ENCODE measurements around the gene NFU1. TPM values are rescaled to one million over a fixed set of nuclear protein-coding genes. Genes with fewer than 3 reads are reported as not detected.

Gene NFU1
- total and polyA plus RNA-seq, 2 of the 8 experiments (the other 6 are each of a cell fraction or from before 2014, with no cell fraction given), result 18.4 to 45.5 TPM

DNA sequence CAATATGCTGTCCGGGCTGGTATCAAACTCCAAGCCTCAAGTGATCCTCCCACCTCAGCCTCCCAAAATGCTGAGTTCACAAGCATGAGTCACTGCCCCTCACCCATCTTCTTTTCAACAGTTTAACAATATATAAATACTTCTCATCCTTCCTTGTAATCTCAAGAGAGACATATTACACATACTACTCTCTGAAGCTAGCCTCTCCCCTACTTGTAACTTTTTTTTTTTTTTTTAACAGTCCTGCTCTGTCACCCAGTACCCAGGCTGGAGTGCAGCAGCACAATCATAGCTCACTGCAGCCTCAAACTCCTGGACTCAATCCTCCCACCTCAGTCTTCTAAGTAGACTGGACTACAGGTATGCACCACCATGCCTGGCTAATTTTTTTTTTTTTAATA is 55.9 kb downstream of the NFU1 start:
- no peaks in the 10 kb centered on the region for H3K9me3 ChIP-seq (ENCODE audit: insufficient read depth in 2 of 2, low read depth in 1 of 2, low read length in 1 of 2)
- peaks cover 4% of the 10 kb centered on the region for H3K79me1 ChIP-seq (ENCODE audit: low read depth, low read length)
- no peak overlapping the region for H3K27ac ChIP-seq (ENCODE audit: low read depth, low read length)
- H3K9ac ChIP-seq (replicated peaks in 1 of 4; ENCODE audit: extremely low read depth in 1 of 4, low read depth in 3 of 4, low read length in 3 of 4), result no peak overlapping the region
- no peak overlapping the region for H4K8ac ChIP-seq (ENCODE audit: extremely low read depth, insufficient read depth, low read length)
- H3K23me2 ChIP-seq (ENCODE audit: low read depth, low read length), result peaks cover 2% of the 10 kb centered on the region; the same call in 1 of the 2 replicates
- no peak overlapping the region for H3K23ac ChIP-seq (ENCODE audit: insufficient read length)
- H3K4me2 ChIP-seq (ENCODE audit: insufficient read depth in 1 of 2, low read depth in 2 of 2, low read length in 2 of 2), result no peak overlapping the region
- H2AFZ ChIP-seq (ENCODE audit: low read length), result no peak overlapping the region
- no peaks in the 10 kb centered on the region; a peak in 1 of 7 replicates for H3K4me1 ChIP-seq (replicated peaks in 1 of 4; ENCODE audit: control insufficient read depth in 3 of 4, insufficient read depth in 4 of 4, low read length in 3 of 4)
- ChIA-PET POLR2A (ENCODE audit: partially characterized antibody) (interaction anchor here (0.6 to 0.7 kb wide), 2 partner anchors 97 to 124 kb away, joined by 3 read pairs; no protein-coding TSS in a partner anchor), CTCF (ENCODE audit: partially characterized antibody) (interaction anchor here (0.6 kb wide), 1 partner anchor 882 kb away, joined by 3 read pairs; no protein-coding TSS in a partner anchor)
- H3K56ac ChIP-seq (replicated peaks; ENCODE audit: insufficient read length, low read depth, low read length), result no peak overlapping the region
- H3K18ac ChIP-seq (ENCODE audit: extremely low read depth, low read length), result no peak overlapping the region
- H3K79me2 ChIP-seq (ENCODE audit: control insufficient read depth in 1 of 2, insufficient read depth in 2 of 2, low read length in 2 of 2), result peaks cover 0 to 84% of the 10 kb centered on the region in 2 experiments; a peak in 3 of 4 replicates
- FAIRE-seq, result no peak
- no peak overlapping the region for H3K4ac ChIP-seq (replicated peaks; ENCODE audit: insufficient read length, low read depth, low read length)
- H3K4me3 ChIP-seq (ENCODE audit: extremely low read depth in 1 of 4, insufficient read depth in 2 of 4, low read depth in 3 of 4, low read length in 4 of 4), result no peak overlapping the region
- H2BK12ac ChIP-seq (ENCODE audit: low read depth, low read length), result no peak overlapping the region
- no peak overlapping the region for H3K14ac ChIP-seq (ENCODE audit: insufficient read length)
- DNase-seq (ENCODE audit: low read depth in 1 of 2, low spot score in 2 of 2), result no peak
- no peak overlapping the region for H4K5ac ChIP-seq (ENCODE audit: insufficient read length, low read depth, low read length)
- no peak overlapping the region for H2AK5ac ChIP-seq (ENCODE audit: low read depth, low read length)
- H2BK20ac ChIP-seq (ENCODE audit: low read length), result no peak overlapping the region
- H4K91ac ChIP-seq (replicated peaks; ENCODE audit: insufficient read length, low read length), result no peak overlapping the region
- no peak overlapping the region for H2BK5ac ChIP-seq (ENCODE audit: low read depth, low read length)
- H3K36me3 ChIP-seq (ENCODE audit: control insufficient read depth in 2 of 4, insufficient read depth in 4 of 4, low read length in 3 of 4), result peaks cover 0 to 4% (median 0%) of the 10 kb centered on the region in 4 experiments; a peak in 1 of 8 replicates
- no peaks in the 10 kb centered on the region for H3K27me3 ChIP-seq (replicated peaks in 1 of 4; ENCODE audit: control insufficient read depth in 3 of 4, extremely low read depth in 1 of 4, insufficient read depth in 3 of 4, low read length in 3 of 4)
- peaks cover 2 to 6% of the 10 kb centered on the region in 2 experiments for H4K20me1 ChIP-seq (replicated peaks in 1 of 2; ENCODE audit: control insufficient read depth in 1 of 2, insufficient read depth in 2 of 2, low read length in 2 of 2)
- 92% methylated on average over 1 of the region's 1 CpG; no CpG with 5 or more reads in 1 of the 2 experiments for WGBS, 2 experiments (ENCODE audit: extremely low coverage in 1 of 2, insufficient coverage in 1 of 2, insufficient read length in 1 of 2, insufficient replicate concordance in 2 of 2, low coverage in 1 of 2, low lambda C conversion rate in 2 of 2, missing lambda C conversion rate in 1 of 2)
- no peak overlapping the region for H2BK15ac ChIP-seq (ENCODE audit: low read length)
- no peak overlapping the region for H2BK120ac ChIP-seq (replicated peaks; ENCODE audit: low read depth, low read length)
- TF ChIP-seq, protein P1, sequence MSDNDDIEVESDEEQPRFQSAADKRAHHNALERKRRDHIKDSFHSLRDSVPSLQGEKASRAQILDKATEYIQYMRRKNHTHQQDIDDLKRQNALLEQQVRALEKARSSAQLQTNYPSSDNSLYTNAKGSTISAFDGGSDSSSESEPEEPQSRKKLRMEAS (IDR thresholded peaks at IDR 0.05), result no peak
- TF ChIP-seq, protein P2, sequence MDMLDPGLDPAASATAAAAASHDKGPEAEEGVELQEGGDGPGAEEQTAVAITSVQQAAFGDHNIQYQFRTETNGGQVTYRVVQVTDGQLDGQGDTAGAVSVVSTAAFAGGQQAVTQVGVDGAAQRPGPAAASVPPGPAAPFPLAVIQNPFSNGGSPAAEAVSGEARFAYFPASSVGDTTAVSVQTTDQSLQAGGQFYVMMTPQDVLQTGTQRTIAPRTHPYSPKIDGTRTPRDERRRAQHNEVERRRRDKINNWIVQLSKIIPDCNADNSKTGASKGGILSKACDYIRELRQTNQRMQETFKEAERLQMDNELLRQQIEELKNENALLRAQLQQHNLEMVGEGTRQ (IDR thresholded peaks at IDR 0.05; ENCODE audit: low read length), result no peak
- TF ChIP-seq POLR2AphosphoS5 (IDR thresholded peaks at IDR 0.05; ENCODE audit: low read depth, low read length), result no peak
- no peak for TF ChIP-seq NANOG (IDR thresholded peaks at IDR 0.05; ENCODE audit: insufficient read depth, low read depth, low read length, poor library complexity, severe bottlenecking)
- TF ChIP-seq, protein P3, sequence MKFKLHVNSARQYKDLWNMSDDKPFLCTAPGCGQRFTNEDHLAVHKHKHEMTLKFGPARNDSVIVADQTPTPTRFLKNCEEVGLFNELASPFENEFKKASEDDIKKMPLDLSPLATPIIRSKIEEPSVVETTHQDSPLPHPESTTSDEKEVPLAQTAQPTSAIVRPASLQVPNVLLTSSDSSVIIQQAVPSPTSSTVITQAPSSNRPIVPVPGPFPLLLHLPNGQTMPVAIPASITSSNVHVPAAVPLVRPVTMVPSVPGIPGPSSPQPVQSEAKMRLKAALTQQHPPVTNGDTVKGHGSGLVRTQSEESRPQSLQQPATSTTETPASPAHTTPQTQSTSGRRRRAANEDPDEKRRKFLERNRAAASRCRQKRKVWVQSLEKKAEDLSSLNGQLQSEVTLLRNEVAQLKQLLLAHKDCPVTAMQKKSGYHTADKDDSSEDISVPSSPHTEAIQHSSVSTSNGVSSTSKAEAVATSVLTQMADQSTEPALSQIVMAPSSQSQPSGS (IDR thresholded peaks at IDR 0.05; ENCODE audit: low read length), result no peak
- no peak for TF ChIP-seq HDAC6 (IDR thresholded peaks at IDR 0.05; ENCODE audit: low read depth, low read length)
- TF ChIP-seq, protein P4, sequence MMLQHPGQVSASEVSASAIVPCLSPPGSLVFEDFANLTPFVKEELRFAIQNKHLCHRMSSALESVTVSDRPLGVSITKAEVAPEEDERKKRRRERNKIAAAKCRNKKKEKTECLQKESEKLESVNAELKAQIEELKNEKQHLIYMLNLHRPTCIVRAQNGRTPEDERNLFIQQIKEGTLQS (IDR thresholded peaks at IDR 0.05; ENCODE audit: insufficient read depth, low read depth, low read length), result no peak
- no peak for TF ChIP-seq CHD1 (IDR thresholded peaks at IDR 0.05; ENCODE audit: low read depth, low read length)
- TF ChIP-seq SAP30 (IDR thresholded peaks at IDR 0.05; ENCODE audit: insufficient read depth, insufficient replicate concordance, low read length), result no peak
- no peak for TF ChIP-seq JUN (IDR thresholded peaks at IDR 0.05; ENCODE audit: low read depth, low read length)
